ENCODE measurements around the gene PRDM16. TPM values are rescaled to one million over a fixed set of nuclear protein-coding genes. Genes with fewer than 3 reads are reported as not detected.

Gene PRDM16
- total and polyA plus RNA-seq, 4 donors = 0.05 to 0.67 (median 0.19) TPM

- TF ChIP-seq, protein P1, sequence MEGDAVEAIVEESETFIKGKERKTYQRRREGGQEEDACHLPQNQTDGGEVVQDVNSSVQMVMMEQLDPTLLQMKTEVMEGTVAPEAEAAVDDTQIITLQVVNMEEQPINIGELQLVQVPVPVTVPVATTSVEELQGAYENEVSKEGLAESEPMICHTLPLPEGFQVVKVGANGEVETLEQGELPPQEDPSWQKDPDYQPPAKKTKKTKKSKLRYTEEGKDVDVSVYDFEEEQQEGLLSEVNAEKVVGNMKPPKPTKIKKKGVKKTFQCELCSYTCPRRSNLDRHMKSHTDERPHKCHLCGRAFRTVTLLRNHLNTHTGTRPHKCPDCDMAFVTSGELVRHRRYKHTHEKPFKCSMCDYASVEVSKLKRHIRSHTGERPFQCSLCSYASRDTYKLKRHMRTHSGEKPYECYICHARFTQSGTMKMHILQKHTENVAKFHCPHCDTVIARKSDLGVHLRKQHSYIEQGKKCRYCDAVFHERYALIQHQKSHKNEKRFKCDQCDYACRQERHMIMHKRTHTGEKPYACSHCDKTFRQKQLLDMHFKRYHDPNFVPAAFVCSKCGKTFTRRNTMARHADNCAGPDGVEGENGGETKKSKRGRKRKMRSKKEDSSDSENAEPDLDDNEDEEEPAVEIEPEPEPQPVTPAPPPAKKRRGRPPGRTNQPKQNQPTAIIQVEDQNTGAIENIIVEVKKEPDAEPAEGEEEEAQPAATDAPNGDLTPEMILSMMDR (IDR thresholded peaks at IDR 0.05; ENCODE audit: low read depth, low read length, missing input control) = no peak
- TF ChIP-seq ZBTB33 (IDR thresholded peaks at IDR 0.05) = no peak
Measured at GRCh38 chr1:3323021-3323795, 254.2 kb downstream of the PRDM16 start (continued).

GRCh38 chr1:3323796-3324703, 255.0 kb downstream of the PRDM16 start:
- H3K27me3 ChIP-seq (ENCODE audit: control insufficient read depth in 4 of 4, insufficient read depth in 4 of 4, low read length in 3 of 4) = peaks cover 0 to 2% (median 0%) of the 10 kb centered on the region in 4 donors
- TF ChIP-seq FOXA1 (IDR thresholded peaks at IDR 0.05) (no peak), TAF1 (conservative IDR thresholded peaks at IDR 0.05) (no peak), ZBTB33 (IDR thresholded peaks at IDR 0.05) (no peak), EGR1 (IDR thresholded peaks at IDR 0.05; ENCODE audit: low read depth in 2 of 2) (no peak), GABPA (IDR thresholded peaks at IDR 0.05 in 1 of 2, conservative IDR thresholded peaks at IDR 0.05 in 1 of 2) (no peak), FOXA2 (IDR thresholded peaks at IDR 0.05) (no peak), JUND (IDR thresholded peaks at IDR 0.05) (no peak), RAD21 (IDR thresholded peaks at IDR 0.05) (no peak), RXRA (IDR thresholded peaks at IDR 0.05) (no peak), YY1 (IDR thresholded peaks at IDR 0.05) (no peak), HNF4A (conservative IDR thresholded peaks at IDR 0.05) (no peak), HNF4G (IDR thresholded peaks at IDR 0.05) (no peak), NR2F2 (IDR thresholded peaks at IDR 0.05) (no peak), SP1 (IDR thresholded peaks at IDR 0.05) (no peak)
- TF ChIP-seq, protein P2, sequence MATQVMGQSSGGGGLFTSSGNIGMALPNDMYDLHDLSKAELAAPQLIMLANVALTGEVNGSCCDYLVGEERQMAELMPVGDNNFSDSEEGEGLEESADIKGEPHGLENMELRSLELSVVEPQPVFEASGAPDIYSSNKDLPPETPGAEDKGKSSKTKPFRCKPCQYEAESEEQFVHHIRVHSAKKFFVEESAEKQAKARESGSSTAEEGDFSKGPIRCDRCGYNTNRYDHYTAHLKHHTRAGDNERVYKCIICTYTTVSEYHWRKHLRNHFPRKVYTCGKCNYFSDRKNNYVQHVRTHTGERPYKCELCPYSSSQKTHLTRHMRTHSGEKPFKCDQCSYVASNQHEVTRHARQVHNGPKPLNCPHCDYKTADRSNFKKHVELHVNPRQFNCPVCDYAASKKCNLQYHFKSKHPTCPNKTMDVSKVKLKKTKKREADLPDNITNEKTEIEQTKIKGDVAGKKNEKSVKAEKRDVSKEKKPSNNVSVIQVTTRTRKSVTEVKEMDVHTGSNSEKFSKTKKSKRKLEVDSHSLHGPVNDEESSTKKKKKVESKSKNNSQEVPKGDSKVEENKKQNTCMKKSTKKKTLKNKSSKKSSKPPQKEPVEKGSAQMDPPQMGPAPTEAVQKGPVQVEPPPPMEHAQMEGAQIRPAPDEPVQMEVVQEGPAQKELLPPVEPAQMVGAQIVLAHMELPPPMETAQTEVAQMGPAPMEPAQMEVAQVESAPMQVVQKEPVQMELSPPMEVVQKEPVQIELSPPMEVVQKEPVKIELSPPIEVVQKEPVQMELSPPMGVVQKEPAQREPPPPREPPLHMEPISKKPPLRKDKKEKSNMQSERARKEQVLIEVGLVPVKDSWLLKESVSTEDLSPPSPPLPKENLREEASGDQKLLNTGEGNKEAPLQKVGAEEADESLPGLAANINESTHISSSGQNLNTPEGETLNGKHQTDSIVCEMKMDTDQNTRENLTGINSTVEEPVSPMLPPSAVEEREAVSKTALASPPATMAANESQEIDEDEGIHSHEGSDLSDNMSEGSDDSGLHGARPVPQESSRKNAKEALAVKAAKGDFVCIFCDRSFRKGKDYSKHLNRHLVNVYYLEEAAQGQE (IDR thresholded peaks at IDR 0.05) = no peak
- TF ChIP-seq, protein P1 (IDR thresholded peaks at IDR 0.05; ENCODE audit: low read depth, low read length, missing input control) = no peak
- TF ChIP-seq, protein P3, sequence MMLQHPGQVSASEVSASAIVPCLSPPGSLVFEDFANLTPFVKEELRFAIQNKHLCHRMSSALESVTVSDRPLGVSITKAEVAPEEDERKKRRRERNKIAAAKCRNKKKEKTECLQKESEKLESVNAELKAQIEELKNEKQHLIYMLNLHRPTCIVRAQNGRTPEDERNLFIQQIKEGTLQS (IDR thresholded peaks at IDR 0.05) = no peak
- TF ChIP-seq, protein P4, sequence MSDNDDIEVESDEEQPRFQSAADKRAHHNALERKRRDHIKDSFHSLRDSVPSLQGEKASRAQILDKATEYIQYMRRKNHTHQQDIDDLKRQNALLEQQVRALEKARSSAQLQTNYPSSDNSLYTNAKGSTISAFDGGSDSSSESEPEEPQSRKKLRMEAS (IDR thresholded peaks at IDR 0.05) = no peak

More at GRCh38 chr1:3323796-3324703, 255.0 kb downstream of the PRDM16 start:
- 83% methylated on average over 26 of the region's 26 CpGs for WGBS
- no peak overlapping the region for H3K4me3 ChIP-seq (ENCODE audit: low read depth in 1 of 3, low read length in 3 of 3)
- no peak overlapping the region for H3K9ac ChIP-seq (ENCODE audit: low read depth in 1 of 2, low read length in 2 of 2)
- peaks cover 3 to 11% (median 7%) of the 10 kb centered on the region in 4 donors for H3K4me1 ChIP-seq (ENCODE audit: control insufficient read depth in 4 of 4, insufficient read depth in 4 of 4, low read length in 3 of 4)
- no peaks in the 10 kb centered on the region for H3K9me3 ChIP-seq (ENCODE audit: control insufficient read depth in 4 of 4, low read length in 3 of 4)
- no peak for DNase-seq (ENCODE audit: low spot score)
- H3K27ac ChIP-seq (ENCODE audit: low read depth in 1 of 2, low read length in 2 of 2) = no peak overlapping the region
- no peaks in the 10 kb centered on the region for H3K36me3 ChIP-seq (ENCODE audit: control insufficient read depth in 4 of 4, insufficient read depth in 3 of 4, low read depth in 1 of 4, low read length in 3 of 4)
